Panc1 (cell line): Measurements from ENCODE around the gene PCDHB13. TPM values are rescaled to one million over a fixed set of nuclear protein-coding genes. Genes with fewer than 3 reads are reported as not detected.
"Not testable (repeated sequence)": the region's sequence is repeated elsewhere in the genome, so short reads cannot be mapped to it uniquely, and the experiment has no call there.

Experiments used
- ATAC-seq: fragments of 200-7000 bp; cut with Tn5 transposase; 2 replicates; pipeline ENCODE4 v1.9.1; 2020; ENCODE audit warnings: mild to moderate bottlenecking, moderate library complexity
- BruUV-seq: library from RNA; stranded (reverse); fragments of 400-500 nt; replicated peaks from 2 replicates; lab custom pipeline; 2021; lab: Mats Ljungman, UMichigan
- CTCF ChIA-PET: fragments of 300-600 bp; sonication (Branson Sonifier 250); formaldehyde crosslinking; loops from one replicate; lab custom pipeline; 2022; ENCODE audit warnings: antibody characterized with exemption; lab: Charles Lee
- POLR2A ChIA-PET: fragments of 300-600 bp; sonication (Branson Sonifier 250); formaldehyde crosslinking; loops from one replicate; lab custom pipeline; 2022; ENCODE audit warnings: antibody characterized with exemption; lab: Charles Lee
- DNase-seq: peaks from one replicate; pipeline ENCODE4 v3.0.0-alpha.2; 2010; ENCODE audit warnings: low read depth, low spot score
- H3K27ac ChIP-seq: 2 replicates; pipeline ENCODE4 v1.5.1; 2011; ENCODE audit warnings: mild to moderate bottlenecking, low read length, inconsistent platforms
- H3K27me3 ChIP-seq: fragments of 200-500 bp; sonication (Bioruptor generic); 2 replicates; pipeline ENCODE4 v1.6.0; 2014; ENCODE audit warnings: low read length, inconsistent platforms; ENCODE audit not compliant: control insufficient read depth, insufficient read depth
- H3K36me3 ChIP-seq: fragments of 200-500 bp; sonication (Bioruptor generic); 2 replicates; pipeline ENCODE4 v1.5.1; 2014; ENCODE audit warnings: inconsistent platforms, mild to moderate bottlenecking, low read length, moderate library complexity; ENCODE audit not compliant: control insufficient read depth, insufficient read depth
- H3K4me1 ChIP-seq: 2 replicates; pipeline ENCODE4 v1.5.1; 2011; ENCODE audit warnings: inconsistent platforms, mild to moderate bottlenecking, low read length, moderate library complexity; ENCODE audit not compliant: control insufficient read depth, insufficient read depth
- H3K4me3 ChIP-seq, 2 experiments: 2 replicates each; pipeline ENCODE4 v1.5.1; 2011 to 2012; ENCODE audit warnings: low read depth in 2 of 2, low read length in 2 of 2, mild to moderate bottlenecking in 2 of 2, inconsistent platforms in 1 of 2, moderate library complexity in 1 of 2
- H3K9me3 ChIP-seq: fragments of 200-500 bp; sonication (Bioruptor generic); 2 replicates; pipeline ENCODE4 v1.5.1; 2014; ENCODE audit warnings: low read depth, mild to moderate bottlenecking, inconsistent platforms, low read length, moderate library complexity; ENCODE audit not compliant: control insufficient read depth, insufficient read depth
- CTCF ChIP-seq: fragments of 450-650 bp; IDR thresholded peaks from 2 replicates; pipeline ENCODE4 v1.5.1; 2017; ENCODE audit warnings: mild to moderate bottlenecking
- POLR2AphosphoS5 ChIP-seq: IDR thresholded peaks from 2 replicates; pipeline ENCODE4 v1.6.1; 2012; ENCODE audit warnings: mild to moderate bottlenecking, low read depth, low read length, moderate library complexity
- REST ChIP-seq, 2 experiments: IDR thresholded peaks; 2 replicates each; pipeline ENCODE4 v1.6.1; 2011 to 2012; ENCODE audit warnings: low read depth in 2 of 2, control low read depth in 1 of 2, low read length in 1 of 2, mild to moderate bottlenecking in 1 of 2, moderate library complexity in 1 of 2; ENCODE audit not compliant: insufficient read depth in 1 of 2
- TCF7L2 ChIP-seq: IDR thresholded peaks from 2 replicates; pipeline ENCODE4 v1.6.1; 2011; ENCODE audit warnings: mild to moderate bottlenecking, low read depth, low read length, inconsistent platforms
- in situ Hi-C: cut with HindIII; loops from 2 replicates; pipeline ENCODE4 v1.10.0; 2016; ENCODE audit warnings: low sequenced_read_pairs, low pct_unique_long_range_greater_than_20kb
- intact Hi-C: fragments of 100-400 bp; cut with micrococcal nuclease; formaldehyde crosslinking; loops from one replicate; pipeline ENCODE4 v1.10.0; 2022; ENCODE audit not compliant: unreplicated experiment
- total RNA-seq: library from RNA; stranded (reverse); gene quantifications from one replicate; pipeline ENCODE4 v1.2.1, GENCODE V29; 2021; ENCODE audit not compliant: unreplicated experiment

Gene PCDHB13
- total RNA-seq, 1 experiment from 2014 or later = 1.0 TPM

- in situ Hi-C loops (loop anchor here (25.0 kb wide), 2 partner anchors 100 to 150 kb away; partner anchors contain the start of genes PCDHB2, PCDHGA1, PCDHGA2 and PCDHGA3), intact Hi-C loops (no loop called here)
- ChIA-PET POLR2A (no interaction called here), CTCF (interaction anchor here (0.6 to 1.9 kb wide), 6 partner anchors 9 to 101 kb away, joined by 3 to 9 read pairs (median 4); partner anchors contain the start of genes PCDHB14 and PCDHB2)
- Histone ChIP-seq H3K27ac (peak within 1 kb of the TSS; percentile 48; the same call in 1 of the 2 replicates), H3K36me3 (no peaks in the 10 kb centered on the region), H3K9me3 (no peaks in the 10 kb centered on the region), H3K4me1 (no peaks in the 10 kb centered on the region), H3K27me3 (peaks cover 2% of the 10 kb centered on the region), H3K4me3 (peak within 1 kb of the TSS; percentile 39 to 62)
- DNase-seq (no peak), ATAC-seq (peak; percentile 92)
- TF ChIP-seq CTCF (peak; percentile 89), TCF7L2 (no peak), POLR2AphosphoS5 (no peak)
- no TSS peak for BruUV-seq
Measured at GRCh38 chr5:141186897-141187512, 26.7 kb upstream of the PCDHB13 start, which contains the start of gene PCDHB9. Gene PCDHB9, plus strand, starts transcription at chr5:141187161. Its CDS starts 158 bp downstream, at chr5:141187319.

GRCh38 chr5:141188682-141189081 is 25.0 kb upstream of the PCDHB13 start:
- H3K36me3 ChIP-seq, DNase-seq, H3K9me3 ChIP-seq, POLR2A ChIA-PET, H3K4me1 ChIP-seq, CTCF ChIA-PET, H3K27me3 ChIP-seq, BruUV-seq, ATAC-seq, H3K4me3 ChIP-seq, H3K27ac ChIP-seq, intact Hi-C loops: not testable (repeated sequence)
- in situ Hi-C loops = loop anchor here (25.0 kb wide), 2 partner anchors 101 to 149 kb away; partner anchors contain the start of genes PCDHB2, PCDHGA1, PCDHGA2 and PCDHGA3

- in situ Hi-C loops = loop anchor here (25.0 kb wide), 2 partner anchors 102 to 148 kb away; partner anchors contain the start of genes PCDHB2, PCDHGA1, PCDHGA2 and PCDHGA3
- H3K36me3 ChIP-seq, intact Hi-C loops, POLR2A ChIA-PET, H3K27ac ChIP-seq, H3K27me3 ChIP-seq, H3K4me3 ChIP-seq, H3K4me1 ChIP-seq, DNase-seq, BruUV-seq, ATAC-seq, CTCF ChIA-PET, H3K9me3 ChIP-seq: not testable (repeated sequence)
Measured at GRCh38 chr5:141189131-141189530, 24.6 kb upstream of the PCDHB13 start.

- peak; percentile 84 for TF ChIP-seq CTCF
- no peak for TF ChIP-seq REST (IDR thresholded peaks at IDR 0.05; ENCODE audit: insufficient read depth in 1 of 2, low read depth in 2 of 2, low read length in 1 of 2)
- no TSS peak for BruUV-seq
- H3K27me3 ChIP-seq = peaks cover 2% of the 10 kb centered on the region
- H3K4me3 ChIP-seq = peak within 1 kb of the TSS; percentile 17 to 21; a peak in 2 of 4 replicates
- POLR2A ChIA-PET = no interaction called here
- CTCF ChIA-PET = interaction anchor here (0.8 to 1.0 kb wide), 2 partner anchors 14 to 31 kb away, joined by 3 to 7 read pairs; partner anchors contain the start of gene PCDHB14
- ATAC-seq = peak; percentile 85
- H3K4me1 ChIP-seq = no peaks in the 10 kb centered on the region
- peaks cover 16% of the 10 kb centered on the region; the same call in 1 of the 2 replicates for H3K9me3 ChIP-seq
- no peaks in the 10 kb centered on the region for H3K36me3 ChIP-seq
- no peak within 1 kb of the TSS for H3K27ac ChIP-seq
- intact Hi-C loops = no loop called here
- DNase-seq = no peak
- in situ Hi-C loops = loop anchor here (25.0 kb wide), 2 partner anchors 105 to 145 kb away; partner anchors contain the start of genes PCDHB2, PCDHGA1, PCDHGA2 and PCDHGA3
Measured at GRCh38 chr5:141192110-141192725, 21.5 kb upstream of the PCDHB13 start, which contains the start of gene PCDHB10. Gene PCDHB10, plus strand, starts transcription at chr5:141192353. Its CDS starts 200 bp downstream, at chr5:141192553.
